DND-41 (cell line): Measurements from ENCODE around the gene XPR1.

ENCODE experiments used
- ATAC-seq: fragments of 200-7000 bp; cut with Tn5 transposase; 3 replicates; pipeline ENCODE4 v1.9.1; 2021; ENCODE audit warnings: low read depth; ENCODE audit not compliant: insufficient read depth
- DNase-seq: peaks from one replicate; pipeline ENCODE4 v3.0.0-alpha.2; 2020
- H2AFZ ChIP-seq: 2 replicates; pipeline ENCODE4 v1.6.0; 2012; ENCODE audit warnings: low read depth, low read length
- H3K27ac ChIP-seq: 2 replicates; pipeline ENCODE4 v1.5.1; 2012; ENCODE audit warnings: low read length, inconsistent platforms
- H3K27me3 ChIP-seq: fragments of 200-600 bp; sonication (generic); 2 replicates; pipeline ENCODE4 v1.6.0; 2012; ENCODE audit warnings: low read length, mild to moderate bottlenecking, inconsistent platforms; ENCODE audit not compliant: insufficient read depth, poor library complexity
- H3K36me3 ChIP-seq: 2 replicates; pipeline ENCODE4 v1.5.1; 2012; ENCODE audit warnings: low read length, inconsistent platforms; ENCODE audit not compliant: insufficient read depth
- H3K4me1 ChIP-seq: 2 replicates; pipeline ENCODE4 v1.5.1; 2012; ENCODE audit warnings: mild to moderate bottlenecking, low read length; ENCODE audit not compliant: insufficient read depth
- H3K4me2 ChIP-seq: 2 replicates; pipeline ENCODE4 v1.6.0; 2012; ENCODE audit warnings: mild to moderate bottlenecking, moderate library complexity, low read length, inconsistent platforms; ENCODE audit not compliant: insufficient read depth
- H3K4me3 ChIP-seq, 2 experiments: fragments of 200-600 bp in 1 of 2; shearing (Covaris generic) in 1 of 2; 2 replicates each; pipeline ENCODE4 v1.5.1; 2012 to 2016; ENCODE audit warnings: inconsistent platforms in 2 of 2, low read length in 2 of 2, mild to moderate bottlenecking in 2 of 2, low read depth in 1 of 2, moderate library complexity in 1 of 2
- H3K79me2 ChIP-seq: 2 replicates; pipeline ENCODE4 v1.6.0; 2012; ENCODE audit warnings: low read length, inconsistent platforms; ENCODE audit not compliant: insufficient read depth
- H3K9ac ChIP-seq: 2 replicates; pipeline ENCODE4 v1.6.0; 2012; ENCODE audit warnings: low read depth, mild to moderate bottlenecking, inconsistent platforms, low read length, moderate library complexity
- H3K9me3 ChIP-seq: 2 replicates; pipeline ENCODE4 v1.5.1; 2012; ENCODE audit warnings: low read length, moderate library complexity, mild to moderate bottlenecking, inconsistent platforms; ENCODE audit not compliant: insufficient read depth, severe bottlenecking
- H4K20me1 ChIP-seq: 2 replicates; pipeline ENCODE4 v1.6.0; 2012; ENCODE audit warnings: low read length; ENCODE audit not compliant: insufficient read depth
- CTCF ChIP-seq: IDR thresholded peaks from 2 replicates; pipeline ENCODE4 v1.5.1; 2012; ENCODE audit warnings: borderline replicate concordance, low read length, moderate library complexity, mild to moderate bottlenecking; ENCODE audit not compliant: poor library complexity, severe bottlenecking; ENCODE audit errors: extremely low read depth
- EZH2 ChIP-seq: IDR thresholded peaks from 3 replicates; pipeline ENCODE4 v1.6.1; 2012; ENCODE audit warnings: borderline replicate concordance, low read depth, mild to moderate bottlenecking, moderate library complexity, low read length, inconsistent platforms; ENCODE audit not compliant: severe bottlenecking

The XPR1 gene

GRCh38 chr1:180923887-180924286 lies 292.1 kb downstream of the XPR1 start:
- H3K79me2 ChIP-seq = no peaks in the 10 kb centered on the region
- no peak overlapping the region for H3K4me2 ChIP-seq
- H3K36me3 ChIP-seq = no peaks in the 10 kb centered on the region
- ATAC-seq (no peak), DNase-seq (no peak)
- no peak overlapping the region for H2AFZ ChIP-seq
- TF ChIP-seq CTCF = no peak
- TF ChIP-seq EZH2 = no peak
- H3K4me1 ChIP-seq = no peaks in the 10 kb centered on the region
- H3K27me3 ChIP-seq = no peaks in the 10 kb centered on the region
- H3K9ac ChIP-seq = no peak overlapping the region
- H4K20me1 ChIP-seq = no peaks in the 10 kb centered on the region
- no peak overlapping the region for H3K27ac ChIP-seq
- H3K4me3 ChIP-seq = no peak overlapping the region
- H3K9me3 ChIP-seq = no peaks in the 10 kb centered on the region

- H2AFZ ChIP-seq = no peak overlapping the region
- DNase-seq = no peak
- H3K36me3 ChIP-seq = no peaks in the 10 kb centered on the region
- H3K27ac ChIP-seq = no peak overlapping the region
- H3K4me3 ChIP-seq = no peak overlapping the region
- H3K9me3 ChIP-seq = no peaks in the 10 kb centered on the region
- TF ChIP-seq CTCF (no peak), EZH2 (no peak)
- no peaks in the 10 kb centered on the region for H3K79me2 ChIP-seq
- no peaks in the 10 kb centered on the region for H4K20me1 ChIP-seq
- no peak overlapping the region for H3K4me2 ChIP-seq
- H3K9ac ChIP-seq = no peak overlapping the region
- no peaks in the 10 kb centered on the region for H3K27me3 ChIP-seq
- ATAC-seq = no peak
- H3K4me1 ChIP-seq = no peaks in the 10 kb centered on the region
These were observed 293.1 kb downstream of the XPR1 start for GRCh38 chr1:180924939-180925338.

GRCh38 chr1:180925471-180926051 lies 293.7 kb downstream of the XPR1 start:
- TF ChIP-seq EZH2 = no peak
- TF ChIP-seq CTCF = no peak
- Histone ChIP-seq H3K4me3 (no peak overlapping the region), H3K9me3 (no peaks in the 10 kb centered on the region), H3K36me3 (no peaks in the 10 kb centered on the region), H3K27me3 (no peaks in the 10 kb centered on the region), H3K9ac (no peak overlapping the region), H2AFZ (no peak overlapping the region), H3K4me1 (no peaks in the 10 kb centered on the region), H3K4me2 (no peak overlapping the region), H4K20me1 (no peaks in the 10 kb centered on the region), H3K79me2 (no peaks in the 10 kb centered on the region), H3K27ac (no peak overlapping the region)
- ATAC-seq (no peak), DNase-seq (no peak)
